Uterus (tissue), 2 donors: ENCODE measurements around the gene SLC22A15.

Experiments
- POLR2A ChIP-seq, 2 donors: fragments of 450-650 bp; IDR thresholded peaks; one replicate each; pipeline ENCODE4 v1.6.1; 2016; ENCODE audit warnings: antibody characterized with exemption in 2 of 2, mild to moderate bottlenecking in 1 of 2, moderate library complexity in 1 of 2
- TF ChIP-seq, protein P1 (sequence below), 4 experiments: fragments of 200-600 bp in 2 of 4; fragments of 450-650 bp in 2 of 4; sonication (generic) in 2 of 4; IDR thresholded peaks; one replicate each; pipeline ENCODE4 v1.5.1; 2016 to 2019; ENCODE audit warnings: antibody characterized with exemption in 4 of 4, mild to moderate bottlenecking in 2 of 4, moderate library complexity in 1 of 4

DNA sequence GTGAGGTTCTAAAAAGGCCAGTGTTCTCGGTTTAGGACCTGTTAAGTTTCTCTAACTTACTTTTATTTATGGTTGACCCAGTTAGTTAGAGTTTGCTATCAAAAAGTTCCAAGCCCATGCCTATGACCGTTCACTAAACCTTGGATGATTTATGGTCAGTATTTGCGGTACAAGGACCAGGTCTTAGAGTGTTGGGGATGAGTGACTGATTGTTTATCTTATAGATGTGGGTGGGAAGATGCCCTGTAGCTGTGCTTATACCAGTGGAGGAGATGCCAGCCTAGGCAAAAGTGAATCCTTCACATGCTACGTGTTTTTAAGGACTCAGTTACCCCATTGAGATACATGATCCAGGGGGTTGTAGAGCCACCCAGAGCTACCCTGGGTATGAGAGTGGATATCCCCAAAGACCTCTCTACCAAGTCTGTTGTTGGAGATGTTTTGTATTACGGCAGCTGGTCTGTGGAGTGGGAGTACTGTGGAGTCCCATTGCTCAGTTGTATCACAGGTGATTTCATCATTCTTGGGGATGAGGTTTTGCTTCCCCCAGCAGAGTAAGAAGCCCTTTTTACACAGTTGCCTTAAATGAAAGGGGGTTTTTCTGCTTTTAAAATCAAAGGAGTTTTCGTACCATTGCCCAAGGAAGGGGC lies 2.1 kb downstream of the SLC22A15 start:
- TF ChIP-seq, protein P1, sequence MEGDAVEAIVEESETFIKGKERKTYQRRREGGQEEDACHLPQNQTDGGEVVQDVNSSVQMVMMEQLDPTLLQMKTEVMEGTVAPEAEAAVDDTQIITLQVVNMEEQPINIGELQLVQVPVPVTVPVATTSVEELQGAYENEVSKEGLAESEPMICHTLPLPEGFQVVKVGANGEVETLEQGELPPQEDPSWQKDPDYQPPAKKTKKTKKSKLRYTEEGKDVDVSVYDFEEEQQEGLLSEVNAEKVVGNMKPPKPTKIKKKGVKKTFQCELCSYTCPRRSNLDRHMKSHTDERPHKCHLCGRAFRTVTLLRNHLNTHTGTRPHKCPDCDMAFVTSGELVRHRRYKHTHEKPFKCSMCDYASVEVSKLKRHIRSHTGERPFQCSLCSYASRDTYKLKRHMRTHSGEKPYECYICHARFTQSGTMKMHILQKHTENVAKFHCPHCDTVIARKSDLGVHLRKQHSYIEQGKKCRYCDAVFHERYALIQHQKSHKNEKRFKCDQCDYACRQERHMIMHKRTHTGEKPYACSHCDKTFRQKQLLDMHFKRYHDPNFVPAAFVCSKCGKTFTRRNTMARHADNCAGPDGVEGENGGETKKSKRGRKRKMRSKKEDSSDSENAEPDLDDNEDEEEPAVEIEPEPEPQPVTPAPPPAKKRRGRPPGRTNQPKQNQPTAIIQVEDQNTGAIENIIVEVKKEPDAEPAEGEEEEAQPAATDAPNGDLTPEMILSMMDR (IDR thresholded peaks at IDR 0.05): no peak
- no peak for TF ChIP-seq POLR2A (IDR thresholded peaks at IDR 0.05)
